ENCODE measurements around the gene PNMA1.

GRCh38 chr14:73728717-73729330 is 14.6 kb upstream of the PNMA1 start:
- peak; percentile 84 to 96 (median 92) for TF ChIP-seq CTCF (IDR thresholded peaks at IDR 0.05)
- TF ChIP-seq POLR2A (IDR thresholded peaks at IDR 0.05): no peak
